ENCODE results near the gene CENPL.

CENPL gene

GRCh38 chr1:173857363-173857917 lies 32.8 kb upstream of the CENPL start:
- no peak for DNase-seq (ENCODE audit: low read depth, low spot score)
- in situ Hi-C loops (cut with HindIII; ENCODE audit: low sequenced_read_pairs): no loop called here
- H3K4me3 ChIP-seq (ENCODE audit: low read depth, low read length): no peak overlapping the region
- TF ChIP-seq CTCF (IDR thresholded peaks at IDR 0.05; ENCODE audit: low read depth, low read length): no peak

- DNase-seq (ENCODE audit: low read depth, low spot score): no peak
- H3K4me3 ChIP-seq (ENCODE audit: low read depth, low read length): no peak overlapping the region
- in situ Hi-C loops (cut with HindIII; ENCODE audit: low sequenced_read_pairs): no loop called here
- TF ChIP-seq CTCF (IDR thresholded peaks at IDR 0.05; ENCODE audit: low read depth, low read length): no peak
These were observed 32.2 kb upstream of the CENPL start for GRCh38 chr1:173856903-173857302.

GRCh38 chr1:173856014-173856413 lies 31.3 kb upstream of the CENPL start:
- in situ Hi-C loops (cut with HindIII; ENCODE audit: low sequenced_read_pairs): no loop called here
- H3K4me3 ChIP-seq (ENCODE audit: low read depth, low read length): no peak overlapping the region
- DNase-seq (ENCODE audit: low read depth, low spot score): no peak
- no peak for TF ChIP-seq CTCF (IDR thresholded peaks at IDR 0.05; ENCODE audit: low read depth, low read length)

- peak; percentile 60 for DNase-seq (ENCODE audit: low read depth, low spot score)
- TF ChIP-seq CTCF (IDR thresholded peaks at IDR 0.05; ENCODE audit: low read depth, low read length): no peak
- H3K4me3 ChIP-seq (ENCODE audit: low read depth, low read length): no peak overlapping the region
- in situ Hi-C loops (cut with HindIII; ENCODE audit: low sequenced_read_pairs): no loop called here
These were observed 28.4 kb upstream of the CENPL start for GRCh38 chr1:173853074-173853473.

GRCh38 chr1:173852105-173852504 lies 27.4 kb upstream of the CENPL start:
- no peak for TF ChIP-seq CTCF (IDR thresholded peaks at IDR 0.05; ENCODE audit: low read depth, low read length)
- no peak overlapping the region for H3K4me3 ChIP-seq (ENCODE audit: low read depth, low read length)
- in situ Hi-C loops (cut with HindIII; ENCODE audit: low sequenced_read_pairs): no loop called here
- no peak for DNase-seq (ENCODE audit: low read depth, low spot score)

- no peak for TF ChIP-seq CTCF (IDR thresholded peaks at IDR 0.05; ENCODE audit: low read depth, low read length)
- DNase-seq (ENCODE audit: low read depth, low spot score): no peak
- in situ Hi-C loops (cut with HindIII; ENCODE audit: low sequenced_read_pairs): no loop called here
- H3K4me3 ChIP-seq (ENCODE audit: low read depth, low read length): no peak overlapping the region
These were observed 8.1 kb upstream of the CENPL start for GRCh38 chr1:173832748-173833147.

GRCh38 chr1:173827611-173828010 lies 2.9 kb upstream of the CENPL start:
- no peak overlapping the region for H3K4me3 ChIP-seq (ENCODE audit: low read depth, low read length)
- in situ Hi-C loops (cut with HindIII; ENCODE audit: low sequenced_read_pairs): no loop called here
- no peak for TF ChIP-seq CTCF (IDR thresholded peaks at IDR 0.05; ENCODE audit: low read depth, low read length)
- DNase-seq (ENCODE audit: low read depth, low spot score): no peak

Data from astrocyte of the spinal cord (primary cell).